ENCODE data around the gene CLCNKA. TPM values are rescaled to one million over a fixed set of nuclear protein-coding genes. Genes with fewer than 3 reads are reported as not detected.

CLCNKA gene
- total and polyA plus RNA-seq, 9 donors = 0.08 to 2.4 (median 1.0) TPM; not detected in 1

GRCh38 chr1:16005597-16005996 lies 16.2 kb upstream of the CLCNKA start:
- Histone ChIP-seq H3K27ac (no peak overlapping the region), H3K27me3 (no peaks in the 10 kb centered on the region), H3K4me3 (no peak overlapping the region), H3K4me1 (ENCODE audit: insufficient read depth) (no peaks in the 10 kb centered on the region), H3K9me3 (no peaks in the 10 kb centered on the region), H3K36me3 (no peaks in the 10 kb centered on the region)
- intact Hi-C loops (cut with DNase I) = no loop called here
- WGBS, 3 donors = 80 to 89% (median 82%) methylated on average over 5 of the region's 5 CpGs
- no peak for DNase-seq
- TF ChIP-seq POLR2A (IDR thresholded peaks at IDR 0.05) (no peak), EP300 (IDR thresholded peaks at IDR 0.05) (no peak)
- TF ChIP-seq, protein P1, sequence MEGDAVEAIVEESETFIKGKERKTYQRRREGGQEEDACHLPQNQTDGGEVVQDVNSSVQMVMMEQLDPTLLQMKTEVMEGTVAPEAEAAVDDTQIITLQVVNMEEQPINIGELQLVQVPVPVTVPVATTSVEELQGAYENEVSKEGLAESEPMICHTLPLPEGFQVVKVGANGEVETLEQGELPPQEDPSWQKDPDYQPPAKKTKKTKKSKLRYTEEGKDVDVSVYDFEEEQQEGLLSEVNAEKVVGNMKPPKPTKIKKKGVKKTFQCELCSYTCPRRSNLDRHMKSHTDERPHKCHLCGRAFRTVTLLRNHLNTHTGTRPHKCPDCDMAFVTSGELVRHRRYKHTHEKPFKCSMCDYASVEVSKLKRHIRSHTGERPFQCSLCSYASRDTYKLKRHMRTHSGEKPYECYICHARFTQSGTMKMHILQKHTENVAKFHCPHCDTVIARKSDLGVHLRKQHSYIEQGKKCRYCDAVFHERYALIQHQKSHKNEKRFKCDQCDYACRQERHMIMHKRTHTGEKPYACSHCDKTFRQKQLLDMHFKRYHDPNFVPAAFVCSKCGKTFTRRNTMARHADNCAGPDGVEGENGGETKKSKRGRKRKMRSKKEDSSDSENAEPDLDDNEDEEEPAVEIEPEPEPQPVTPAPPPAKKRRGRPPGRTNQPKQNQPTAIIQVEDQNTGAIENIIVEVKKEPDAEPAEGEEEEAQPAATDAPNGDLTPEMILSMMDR (IDR thresholded peaks at IDR 0.05) = no peak

DNA sequence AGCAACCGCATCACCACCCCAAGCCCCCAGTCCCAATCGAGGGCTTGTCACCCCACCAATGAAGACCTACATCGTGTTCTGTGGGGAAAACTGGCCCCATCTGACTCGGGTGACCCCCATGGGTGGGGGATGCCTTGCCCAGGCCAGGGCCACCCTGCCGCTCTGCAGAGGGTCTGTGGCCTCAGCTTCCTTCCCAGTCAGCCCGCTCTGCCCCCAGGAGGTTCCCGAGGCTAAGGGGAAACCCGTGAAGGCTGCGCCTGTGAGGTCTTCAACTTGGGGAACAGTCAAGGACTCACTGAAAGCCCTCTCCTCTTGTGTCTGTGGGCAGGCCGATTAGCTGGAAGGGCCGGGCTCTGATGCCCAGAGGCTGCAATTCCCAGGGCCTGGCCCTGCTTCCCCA lies 15.8 kb upstream of the CLCNKA start:
- DNase-seq = peak in 1 of 5 donors; percentile 22
- Histone ChIP-seq H3K9me3 (no peaks in the 10 kb centered on the region), H3K27ac (no peak overlapping the region), H3K4me3 (no peak overlapping the region), H3K27me3 (no peaks in the 10 kb centered on the region), H3K4me1 (ENCODE audit: insufficient read depth) (no peaks in the 10 kb centered on the region), H3K36me3 (no peaks in the 10 kb centered on the region)
- intact Hi-C loops (cut with DNase I) = no loop called here
- WGBS, 3 donors = 76 to 86% (median 80%) methylated on average over 10 to 11 of the region's 11 CpGs
- TF ChIP-seq, protein P1 (IDR thresholded peaks at IDR 0.05) = no peak
- no peak for TF ChIP-seq EP300 (IDR thresholded peaks at IDR 0.05)
- TF ChIP-seq POLR2A (IDR thresholded peaks at IDR 0.05) = no peak

GRCh38 chr1:16006552-16007485 lies 15.0 kb upstream of the CLCNKA start:
- Histone ChIP-seq H3K36me3 (no peaks in the 10 kb centered on the region), H3K27me3 (no peaks in the 10 kb centered on the region), H3K27ac (no peak overlapping the region), H3K9me3 (no peaks in the 10 kb centered on the region), H3K4me3 (no peak overlapping the region), H3K4me1 (ENCODE audit: insufficient read depth) (no peaks in the 10 kb centered on the region)
- WGBS, 3 donors = 55 to 66% (median 62%) methylated on average over 9 of the region's 9 CpGs
- intact Hi-C loops (cut with DNase I) = no loop called here
- TF ChIP-seq, protein P1 (IDR thresholded peaks at IDR 0.05) = no peak
- TF ChIP-seq POLR2A (IDR thresholded peaks at IDR 0.05) = no peak
- no peak for TF ChIP-seq EP300 (IDR thresholded peaks at IDR 0.05)
- peak in 2 of 5 donors; percentile 16 to 34 for DNase-seq

DNA sequence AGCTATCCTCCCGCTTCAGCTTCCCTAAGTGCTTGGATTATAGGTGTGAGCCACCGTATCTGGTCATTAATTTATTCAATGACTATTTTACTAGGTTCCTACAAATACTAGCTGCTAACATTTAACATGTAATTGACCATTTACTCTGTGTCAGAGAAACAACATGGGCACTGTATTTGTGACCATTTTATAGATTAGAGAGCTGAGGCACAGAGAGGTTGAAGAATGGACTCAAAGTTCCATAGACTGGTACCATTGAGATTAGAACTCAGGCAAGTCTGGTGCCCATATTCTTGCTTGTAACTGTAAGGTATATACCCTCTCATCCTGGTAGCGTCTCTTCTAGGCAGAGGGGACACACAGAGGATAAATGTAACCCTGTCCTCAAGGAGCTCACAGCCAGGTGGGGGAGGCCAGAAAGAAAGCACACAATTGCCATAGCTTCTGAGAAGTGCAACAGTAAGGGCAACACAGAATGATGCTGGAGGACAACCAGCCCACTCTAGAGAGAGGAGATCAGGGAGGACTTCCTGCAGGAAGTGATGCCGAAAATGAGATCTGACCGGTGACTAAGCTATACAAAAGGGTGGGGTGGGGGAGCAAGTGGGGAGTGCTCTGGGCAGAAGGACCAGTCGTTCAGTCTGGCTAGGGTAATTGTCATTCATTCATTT lies 14.0 kb upstream of the CLCNKA start:
- 76 to 84% (median 83%) methylated on average over 6 of the region's 6 CpGs for WGBS, 3 donors
- no peak overlapping the region for H3K27ac ChIP-seq
- H3K9me3 ChIP-seq = no peaks in the 10 kb centered on the region
- TF ChIP-seq, protein P1 (IDR thresholded peaks at IDR 0.05) = no peak
- TF ChIP-seq EP300 (IDR thresholded peaks at IDR 0.05) = no peak
- no peak for TF ChIP-seq POLR2A (IDR thresholded peaks at IDR 0.05)
- intact Hi-C loops (cut with DNase I) = loop anchor here in 3 of 4 donors (2.0 kb wide), 2 partner anchors 25 to 49 kb away; no protein-coding TSS in a partner anchor
- no peak overlapping the region for H3K4me3 ChIP-seq
- DNase-seq = peak in 1 of 5 donors; percentile 1
- H3K27me3 ChIP-seq = no peaks in the 10 kb centered on the region
- H3K36me3 ChIP-seq = no peaks in the 10 kb centered on the region
- peaks cover 3% of the 10 kb centered on the region for H3K4me1 ChIP-seq (ENCODE audit: insufficient read depth)

Measured in ovary (tissue), 9 donors.